WTC11 (cell line): ENCODE data around the gene LAMC3.

Source experiments
- CBFB ChIP-seq: sonication (generic); formaldehyde crosslinking; IDR thresholded peaks from 2 replicates; pipeline ENCODE4 v1.8.1; 2022; ENCODE audit warnings: mild to moderate bottlenecking, low read depth, missing genetic modification reagents
- CTCF ChIP-seq: fragments of 200-600 bp; IDR thresholded peaks from 2 replicates; pipeline ENCODE4 v1.8.0; 2022; ENCODE audit warnings: antibody characterized with exemption
- ESRRA ChIP-seq: sonication (generic); formaldehyde crosslinking; IDR thresholded peaks from 2 replicates; pipeline ENCODE4 v1.8.1; 2022; ENCODE audit warnings: mild to moderate bottlenecking, missing genetic modification reagents, borderline replicate concordance
- MAX ChIP-seq: sonication (generic); formaldehyde crosslinking; IDR thresholded peaks from 2 replicates; pipeline ENCODE4 v1.8.0; 2022; ENCODE audit warnings: mild to moderate bottlenecking, missing genetic modification reagents
- TCF7 ChIP-seq: sonication (generic); formaldehyde crosslinking; IDR thresholded peaks from 2 replicates; pipeline ENCODE4 v1.8.0; 2022; ENCODE audit warnings: mild to moderate bottlenecking, low read depth, missing genetic modification reagents, moderate library complexity
- USF2 ChIP-seq: sonication (generic); formaldehyde crosslinking; IDR thresholded peaks from 2 replicates; pipeline ENCODE4 v1.8.1; 2023; ENCODE audit warnings: mild to moderate bottlenecking, missing genetic modification reagents, moderate library complexity

GRCh38 chr9:131072871-131073237 is 63.9 kb downstream of the LAMC3 start:
- no peak for TF ChIP-seq CTCF
- no peak for TF ChIP-seq CBFB (CRISPR knock-in tag)
- TF ChIP-seq TCF7 (CRISPR knock-in tag) = no peak
- no peak for TF ChIP-seq USF2
- TF ChIP-seq MAX (CRISPR knock-in tag) = no peak
- TF ChIP-seq ESRRA (CRISPR knock-in tag) = no peak
